A172 (cell line): ENCODE data around the gene HAT1. TPM values are rescaled to one million over a fixed set of nuclear protein-coding genes. Genes with fewer than 3 reads are reported as not detected.

ENCODE experiments used
- DNase-seq: peaks from one replicate; pipeline ENCODE4 v3.0.0-alpha.2; 2015; ENCODE audit warnings: low spot score
- total RNA-seq: library from RNA; depleted of rRNA; stranded (reverse); fragments of >200 nt; shearing (Covaris generic); gene quantifications from 2 replicates; pipeline ENCODE4 v1.2.3, GENCODE V29; 2014

Gene HAT1
- total RNA-seq, 1 experiment from 2014 or later = 197 TPM

- DNase-seq = no peak
These were observed 8.7 kb upstream of the HAT1 start for GRCh38 chr2:171913517-171913916.

GRCh38 chr2:171919453-171919852, 2.8 kb upstream of the HAT1 start:
- no peak for DNase-seq

- DNase-seq = no peak
These were observed 361 bp upstream of the HAT1 start for GRCh38 chr2:171921970-171922229.

- DNase-seq = peak; percentile 35
These were observed 945 bp downstream of the HAT1 start for GRCh38 chr2:171923206-171923605.

GRCh38 chr2:171924170-171924942, 2.1 kb downstream of the HAT1 start:
- no peak for DNase-seq

GRCh38 chr2:171930385-171930784, 8.1 kb downstream of the HAT1 start:
- DNase-seq = no peak

GRCh38 chr2:171939058-171939742, 16.9 kb downstream of the HAT1 start:
- DNase-seq = no peak

- DNase-seq = no peak
These were observed 17.4 kb downstream of the HAT1 start for GRCh38 chr2:171939743-171940071.

- no peak for DNase-seq
These were observed 19.0 kb downstream of the HAT1 start for GRCh38 chr2:171941316-171941699.

- DNase-seq = no peak
These were observed 21.6 kb downstream of the HAT1 start for GRCh38 chr2:171943869-171944268.

GRCh38 chr2:171952276-171952675, 30.0 kb downstream of the HAT1 start:
- no peak for DNase-seq

- DNase-seq = no peak
These were observed 30.5 kb downstream of the HAT1 start for GRCh38 chr2:171952748-171953147.

GRCh38 chr2:171956135-171956825, 34.0 kb downstream of the HAT1 start:
- DNase-seq = no peak

GRCh38 chr2:171957061-171957460, 34.8 kb downstream of the HAT1 start:
- peak; percentile 12 for DNase-seq

- DNase-seq = peak; percentile 5
These were observed 36.2 kb downstream of the HAT1 start for GRCh38 chr2:171958475-171958874.

- no peak for DNase-seq
These were observed 37.7 kb downstream of the HAT1 start for GRCh38 chr2:171959998-171960397.

- no peak for DNase-seq
These were observed 38.3 kb downstream of the HAT1 start for GRCh38 chr2:171960570-171960969.

GRCh38 chr2:171963198-171963597, 40.9 kb downstream of the HAT1 start:
- DNase-seq = no peak

- DNase-seq = no peak
These were observed 42.0 kb downstream of the HAT1 start for GRCh38 chr2:171964308-171964707.

- DNase-seq = no peak
These were observed 43.0 kb downstream of the HAT1 start for GRCh38 chr2:171965238-171965637.

GRCh38 chr2:171965661-171966060, 43.4 kb downstream of the HAT1 start:
- DNase-seq = no peak

GRCh38 chr2:171966235-171966634, 44.0 kb downstream of the HAT1 start:
- no peak for DNase-seq

- DNase-seq = no peak
These were observed 44.4 kb downstream of the HAT1 start for GRCh38 chr2:171966688-171967087.
